HG02642 (cell line): ENCODE measurements around the gene GULP1.
"Not testable (repeated sequence)": the region's sequence is repeated elsewhere in the genome, so short reads cannot be mapped to it uniquely, and the experiment has no call there.

Experiments
- ATAC-seq: cut with Tn5 transposase; IDR thresholded peaks from one replicate; pipeline ENCODE4 v1.9.1; 2021; ENCODE audit warnings: mild to moderate bottlenecking; ENCODE audit not compliant: unreplicated experiment, poor library complexity

Gene GULP1

GRCh38 chr2:188576651-188577050, 285.0 kb downstream of the GULP1 start:
- no peak for ATAC-seq

GRCh38 chr2:188577231-188577630, 285.6 kb downstream of the GULP1 start:
- ATAC-seq = no peak

- ATAC-seq = no peak
These were observed 289.1 kb downstream of the GULP1 start for GRCh38 chr2:188580738-188581137.

- no peak for ATAC-seq
These were observed 290.5 kb downstream of the GULP1 start for GRCh38 chr2:188582211-188582610.

- ATAC-seq = no peak
These were observed 296.6 kb downstream of the GULP1 start for GRCh38 chr2:188588235-188588634.

- no peak for ATAC-seq
These were observed 304.4 kb downstream of the GULP1 start for GRCh38 chr2:188596054-188596453.

GRCh38 chr2:188598551-188598950, 306.9 kb downstream of the GULP1 start:
- no peak for ATAC-seq

- ATAC-seq = no peak
These were observed 307.5 kb downstream of the GULP1 start for GRCh38 chr2:188599140-188599539.

- no peak for ATAC-seq
These were observed 309.0 kb downstream of the GULP1 start for GRCh38 chr2:188600536-188601210.

- ATAC-seq = no peak
These were observed 309.7 kb downstream of the GULP1 start for GRCh38 chr2:188601391-188601790.

GRCh38 chr2:188601927-188602326, 310.3 kb downstream of the GULP1 start:
- no peak for ATAC-seq

GRCh38 chr2:188604579-188604978, 312.9 kb downstream of the GULP1 start:
- ATAC-seq = no peak

- ATAC-seq = not testable (repeated sequence)
These were observed 314.2 kb downstream of the GULP1 start for GRCh38 chr2:188605609-188606584.

GRCh38 chr2:188606596-188606995, 314.9 kb downstream of the GULP1 start:
- not testable (repeated sequence) for ATAC-seq

- no peak for ATAC-seq
These were observed 315.8 kb downstream of the GULP1 start for GRCh38 chr2:188607501-188607900.

- no peak for ATAC-seq
These were observed 317.8 kb downstream of the GULP1 start for GRCh38 chr2:188609321-188610049.

- no peak for ATAC-seq
These were observed 318.4 kb downstream of the GULP1 start for GRCh38 chr2:188610050-188610444.

- no peak for ATAC-seq
These were observed 319.2 kb downstream of the GULP1 start for GRCh38 chr2:188610827-188611226.

- ATAC-seq = no peak
These were observed 327.5 kb downstream of the GULP1 start for GRCh38 chr2:188619146-188619545.

GRCh38 chr2:188620916-188621315, 329.2 kb downstream of the GULP1 start:
- ATAC-seq = no peak
